Measurements from ENCODE around the gene BCL2L1.

GRCh38 chr20:31723319-31724078 lies 831 bp upstream of the BCL2L1 start:
- TF ChIP-seq CTCF (conservative IDR thresholded peaks at IDR 0.05 in 1 of 2, IDR thresholded peaks at IDR 0.05 in 1 of 2; ENCODE audit: low read depth in 1 of 2, low read length in 2 of 2) (peak; percentile 87 to 92), EZH2 (IDR thresholded peaks at IDR 0.05; ENCODE audit: low read length, missing control alignments) (no peak)
